GM12865 (cell line): ENCODE data around the gene POFUT1.

ENCODE experiments used
- DNase-seq: peaks from one replicate; pipeline ENCODE4 v3.0.0; 2010; ENCODE audit warnings: low read depth
- H3K4me3 ChIP-seq: 2 replicates; pipeline ENCODE4 v1.5.1; 2011; ENCODE audit warnings: mild to moderate bottlenecking, low read depth, low read length, control low read depth
- TF ChIP-seq, protein P1 (sequence below): IDR thresholded peaks from 2 replicates; pipeline ENCODE4 v1.5.1; 2011; ENCODE audit warnings: low read length, control low read depth, low read depth, inconsistent platforms; ENCODE audit not compliant: insufficient read depth; ENCODE audit errors: missing control alignments

The POFUT1 gene

GRCh38 chr20:32204205-32205109 lies 3.2 kb upstream of the POFUT1 start:
- H3K4me3 ChIP-seq, result no peak overlapping the region; the same call in 1 of the 2 replicates
- TF ChIP-seq, protein P1, sequence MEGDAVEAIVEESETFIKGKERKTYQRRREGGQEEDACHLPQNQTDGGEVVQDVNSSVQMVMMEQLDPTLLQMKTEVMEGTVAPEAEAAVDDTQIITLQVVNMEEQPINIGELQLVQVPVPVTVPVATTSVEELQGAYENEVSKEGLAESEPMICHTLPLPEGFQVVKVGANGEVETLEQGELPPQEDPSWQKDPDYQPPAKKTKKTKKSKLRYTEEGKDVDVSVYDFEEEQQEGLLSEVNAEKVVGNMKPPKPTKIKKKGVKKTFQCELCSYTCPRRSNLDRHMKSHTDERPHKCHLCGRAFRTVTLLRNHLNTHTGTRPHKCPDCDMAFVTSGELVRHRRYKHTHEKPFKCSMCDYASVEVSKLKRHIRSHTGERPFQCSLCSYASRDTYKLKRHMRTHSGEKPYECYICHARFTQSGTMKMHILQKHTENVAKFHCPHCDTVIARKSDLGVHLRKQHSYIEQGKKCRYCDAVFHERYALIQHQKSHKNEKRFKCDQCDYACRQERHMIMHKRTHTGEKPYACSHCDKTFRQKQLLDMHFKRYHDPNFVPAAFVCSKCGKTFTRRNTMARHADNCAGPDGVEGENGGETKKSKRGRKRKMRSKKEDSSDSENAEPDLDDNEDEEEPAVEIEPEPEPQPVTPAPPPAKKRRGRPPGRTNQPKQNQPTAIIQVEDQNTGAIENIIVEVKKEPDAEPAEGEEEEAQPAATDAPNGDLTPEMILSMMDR, result no peak
- no peak for DNase-seq

DNA sequence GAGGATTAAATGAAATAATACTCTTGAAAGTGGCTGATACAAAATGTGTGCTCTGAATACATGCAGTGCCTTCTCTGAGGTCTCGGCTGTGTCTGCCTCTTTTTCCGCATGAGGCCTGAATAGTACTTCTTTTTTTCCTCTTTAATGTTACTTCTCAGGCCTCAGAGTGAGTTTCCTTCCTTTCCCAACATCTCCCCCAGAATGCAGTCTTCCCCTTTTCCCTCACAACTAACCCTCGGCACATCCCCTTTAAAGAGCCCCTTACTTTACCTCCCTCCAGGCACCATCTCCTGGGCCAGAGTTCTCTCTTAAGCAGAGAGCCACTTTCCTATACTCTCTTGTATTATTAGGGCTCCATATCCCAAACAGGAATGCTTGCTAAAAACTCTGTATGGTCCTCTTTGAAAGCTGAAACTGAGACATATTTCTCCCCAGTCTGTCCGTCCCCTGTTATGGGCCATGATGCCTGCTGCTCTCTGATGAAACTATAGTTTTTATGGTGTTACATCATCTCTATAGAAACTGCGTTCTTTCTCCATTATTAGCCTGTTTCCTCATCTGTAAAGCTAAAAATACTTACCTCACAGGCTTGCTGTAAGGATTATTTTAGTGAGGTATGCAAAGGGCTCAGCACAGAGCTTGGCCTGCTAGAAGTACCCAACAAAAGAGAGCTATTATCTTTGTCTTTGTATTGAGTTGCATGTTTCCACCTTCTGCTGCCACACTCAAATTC lies 2.4 kb upstream of the POFUT1 start:
- DNase-seq, result peak; percentile 33
- TF ChIP-seq, protein P1, result no peak
- H3K4me3 ChIP-seq, result peak overlapping the region; percentile 96

GRCh38 chr20:32205843-32206759 lies 1.6 kb upstream of the POFUT1 start:
- no peak for DNase-seq
- peak overlapping the region; percentile 96 for H3K4me3 ChIP-seq
- TF ChIP-seq, protein P1, result no peak

- TF ChIP-seq, protein P1, result no peak
- peak; percentile 31 for DNase-seq
- peak overlapping the region; percentile 96 for H3K4me3 ChIP-seq
These were observed 687 bp upstream of the POFUT1 start for GRCh38 chr20:32206760-32207625.

DNA sequence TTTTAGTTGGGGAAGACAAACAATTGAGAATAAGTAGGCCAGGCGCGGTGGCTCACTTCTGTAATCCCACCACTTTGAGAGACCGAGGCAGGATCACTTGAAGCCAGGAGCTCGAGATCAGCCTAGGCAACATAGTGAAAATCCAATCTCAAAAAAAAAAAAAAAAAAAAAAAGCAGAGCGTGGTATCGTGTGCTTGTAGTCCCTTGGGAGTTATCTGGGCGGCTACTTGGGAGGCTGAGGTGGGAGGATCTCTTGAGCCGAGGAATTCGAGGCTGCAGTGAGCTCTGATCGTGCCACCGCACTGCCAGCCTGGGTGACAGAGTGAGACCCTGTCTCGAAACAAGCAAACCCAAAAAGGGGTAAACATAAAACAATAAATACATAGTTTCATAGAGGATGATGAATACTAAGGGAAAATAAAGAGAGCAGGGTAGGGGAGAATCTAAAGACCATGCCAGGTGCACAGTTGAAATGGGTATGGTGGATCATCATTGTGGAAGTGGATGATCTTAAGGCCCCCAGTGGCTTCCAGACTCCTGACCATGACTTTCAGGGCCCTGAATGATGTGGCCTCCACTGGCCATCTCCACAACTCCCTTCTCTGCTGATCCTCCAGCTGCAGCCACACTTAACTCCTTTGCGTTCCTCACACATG lies 947 bp downstream of the POFUT1 start:
- TF ChIP-seq, protein P1, result no peak
- no peak for DNase-seq
- H3K4me3 ChIP-seq, result peak overlapping the region; percentile 98
